Stimulated activated CD8-positive, alpha-beta memory T cell treated with anti-CD3 and anti-CD28 coated beads, Interleukin-12 subunit alpha, Interleukin-12 subunit beta, amount 100 ng/mL, for 24 hours (primary cell): ENCODE measurements around the gene PACRG.

Source experiments
- DNase-seq: peaks from one replicate; pipeline ENCODE4 v3.0.0-alpha.2; 2020; ENCODE audit errors: extremely low read depth

Gene PACRG

DNA sequence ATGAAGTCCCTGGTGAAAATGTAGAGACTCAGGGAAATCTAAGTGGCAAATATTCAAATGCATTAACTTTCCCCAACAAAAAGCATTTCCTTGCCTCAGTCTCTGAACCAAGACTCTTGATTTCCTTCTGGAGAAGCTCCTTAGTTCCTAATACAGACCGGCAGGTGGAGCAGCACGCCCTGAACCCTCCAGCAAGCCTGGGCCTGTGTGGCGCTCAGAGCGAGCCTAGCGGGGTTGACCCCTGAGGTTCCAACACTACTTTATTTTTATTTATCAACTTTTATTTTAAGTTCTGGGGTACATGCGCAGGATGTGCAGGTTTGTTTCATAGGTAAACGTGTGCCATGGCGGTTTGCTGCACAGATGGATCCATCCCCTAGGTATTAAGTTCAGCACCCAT is 50.8 kb downstream of the PACRG start:
- no peak for DNase-seq

GRCh38 chr6:162785632-162786242 is 58.0 kb downstream of the PACRG start:
- DNase-seq: no peak

DNA sequence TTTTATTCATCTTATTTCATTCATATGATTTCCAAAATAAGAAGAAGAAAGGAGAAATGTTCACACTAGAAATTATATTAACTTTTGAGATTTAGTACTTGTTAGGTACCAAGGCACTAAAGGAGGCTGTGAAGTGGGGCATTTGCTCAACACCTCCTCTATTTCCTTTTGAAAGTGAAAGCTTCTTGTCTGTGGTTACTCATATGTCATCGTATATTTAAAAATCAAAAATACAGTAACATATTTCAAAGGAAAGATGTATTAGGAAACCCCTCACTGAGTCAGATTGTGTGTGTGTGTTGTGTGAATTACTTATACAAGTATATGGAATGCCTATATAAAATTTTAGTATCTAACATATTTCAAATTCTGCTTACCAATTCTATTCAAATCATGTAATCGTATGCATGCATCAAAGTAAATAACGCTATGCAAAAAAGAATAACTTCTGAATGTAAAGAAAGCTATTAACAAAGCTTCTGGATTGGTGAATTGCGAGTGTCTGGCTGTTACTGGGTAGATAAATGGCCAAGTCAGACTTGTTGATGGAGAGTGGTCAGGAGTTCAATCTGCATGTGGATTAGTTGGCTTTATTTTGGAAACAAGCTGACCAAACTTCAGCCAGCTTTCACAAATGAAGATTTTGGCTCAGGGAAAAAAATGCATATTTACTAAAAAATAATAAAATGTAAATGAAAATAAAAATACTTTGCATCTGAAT is 70.9 kb downstream of the PACRG start:
- DNase-seq: no peak

GRCh38 chr6:162814426-162814973 is 86.7 kb downstream of the PACRG start:
- DNase-seq: no peak

DNA sequence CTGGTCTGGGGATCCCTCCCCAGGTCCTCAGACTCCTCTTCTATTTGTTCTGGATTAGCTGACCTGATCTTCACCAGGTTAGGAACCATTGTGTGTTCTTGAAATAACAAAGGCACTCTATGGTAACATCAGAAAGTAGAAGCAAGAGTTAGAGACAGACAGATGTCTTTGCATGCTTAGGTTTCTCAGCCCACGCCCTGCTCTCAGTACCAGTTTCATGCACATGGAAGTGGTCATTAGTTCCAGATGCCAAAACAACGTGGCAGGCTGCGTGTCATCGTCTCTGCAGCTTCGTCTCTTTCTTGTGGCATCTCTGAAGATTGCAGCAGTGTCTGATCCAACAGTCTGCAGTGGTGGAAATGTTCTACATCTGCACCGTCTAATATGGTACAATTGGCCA is 89.4 kb downstream of the PACRG start:
- DNase-seq: no peak

DNA sequence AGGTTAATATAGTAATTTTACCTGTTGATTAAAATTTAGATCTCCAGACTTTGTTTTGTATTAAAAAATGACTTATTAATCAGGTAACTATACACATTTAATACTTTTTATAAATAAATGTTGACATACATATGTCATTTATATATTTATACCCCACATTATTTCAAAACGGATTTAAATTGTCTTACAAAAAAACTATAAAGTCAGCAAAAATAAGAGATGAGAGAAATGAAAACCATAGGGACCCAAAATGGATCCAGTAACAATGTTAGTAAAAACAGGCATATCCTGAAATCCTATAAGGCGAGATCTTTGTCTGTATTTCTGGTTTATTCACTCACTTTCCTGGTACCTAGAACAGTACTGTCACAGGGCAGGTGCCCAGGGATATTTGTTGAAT is 91.5 kb downstream of the PACRG start:
- DNase-seq: no peak

- no peak for DNase-seq
These were observed 93.3 kb downstream of the PACRG start for GRCh38 chr6:162821102-162821501.

DNA sequence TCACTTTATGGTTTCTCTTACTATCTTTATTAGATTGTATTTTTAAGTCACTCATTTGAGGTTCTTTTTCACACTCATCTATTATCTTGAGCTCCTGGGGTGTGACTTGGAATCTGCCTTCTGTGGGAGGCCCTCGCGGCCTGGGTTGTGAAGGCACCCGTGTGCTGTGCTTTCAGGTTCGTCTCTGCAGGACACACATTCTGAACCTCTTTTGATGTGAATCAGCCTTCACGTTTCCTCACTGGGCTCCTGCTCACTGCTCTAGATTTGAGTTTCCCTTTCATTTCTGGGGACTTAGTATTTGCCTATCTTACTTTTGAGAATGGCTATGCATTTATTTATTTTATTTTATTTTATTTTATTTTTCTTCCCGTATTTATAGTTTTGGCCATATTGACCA is 97.8 kb downstream of the PACRG start:
- no peak for DNase-seq

DNA sequence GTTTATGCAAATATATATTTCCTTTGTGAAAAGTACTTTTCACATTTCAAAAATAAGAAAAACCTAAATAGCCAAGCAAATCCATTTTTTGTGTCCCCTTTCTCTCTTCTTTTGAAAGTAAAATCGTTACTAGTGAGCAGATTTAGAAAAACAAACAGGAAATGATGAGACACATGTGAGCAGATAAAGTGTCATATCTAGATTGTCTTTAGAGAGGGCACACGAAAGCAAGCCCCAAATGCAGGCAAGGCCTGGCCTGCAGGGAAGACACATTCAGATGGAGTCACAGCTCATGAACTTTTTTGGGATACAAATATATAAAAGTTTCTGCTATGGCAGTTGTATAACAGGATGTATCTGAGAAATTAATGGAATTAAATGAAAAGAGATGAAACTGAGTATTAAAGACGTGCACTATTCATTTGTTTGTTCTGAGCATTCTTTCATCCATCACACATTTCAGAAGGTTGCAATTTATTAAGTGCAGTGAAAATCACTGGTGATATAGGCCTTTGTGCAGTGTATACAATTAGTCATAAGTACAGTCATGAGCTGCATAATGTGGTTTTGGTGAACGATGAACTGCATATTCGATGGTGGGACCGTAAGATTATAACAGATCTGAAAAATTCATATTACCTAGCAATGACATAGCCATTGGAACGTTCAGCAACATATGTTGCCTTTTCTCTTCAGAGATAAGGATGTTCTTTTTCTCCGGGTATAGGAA is 101.4 kb downstream of the PACRG start:
- no peak for DNase-seq

DNA sequence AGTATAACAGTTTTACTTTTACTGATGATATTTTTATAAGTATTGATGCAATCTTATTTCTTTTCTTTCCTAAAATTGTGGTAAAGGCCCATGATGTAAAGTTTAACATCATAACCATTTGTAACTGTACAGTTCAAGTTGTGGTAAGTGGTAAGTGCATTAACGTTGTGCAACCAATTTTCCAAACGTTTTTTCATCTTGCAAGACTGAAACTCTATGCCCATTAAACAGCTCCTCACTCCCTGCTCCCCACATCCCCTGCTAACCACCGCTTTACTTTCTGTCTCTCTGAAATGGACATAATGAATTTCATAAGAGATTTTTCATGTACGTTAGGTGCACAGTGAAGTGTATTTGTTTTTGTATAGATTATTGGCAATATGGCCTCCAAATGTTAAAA is 106.0 kb downstream of the PACRG start:
- no peak for DNase-seq

GRCh38 chr6:162845972-162846371 is 118.2 kb downstream of the PACRG start:
- DNase-seq: no peak

- no peak for DNase-seq
These were observed 118.9 kb downstream of the PACRG start for GRCh38 chr6:162846723-162847122.

GRCh38 chr6:162849269-162849668 is 121.5 kb downstream of the PACRG start:
- no peak for DNase-seq

- no peak for DNase-seq
These were observed 124.4 kb downstream of the PACRG start for GRCh38 chr6:162852192-162852591.

- no peak for DNase-seq
These were observed 125.2 kb downstream of the PACRG start for GRCh38 chr6:162852840-162853577.

DNA sequence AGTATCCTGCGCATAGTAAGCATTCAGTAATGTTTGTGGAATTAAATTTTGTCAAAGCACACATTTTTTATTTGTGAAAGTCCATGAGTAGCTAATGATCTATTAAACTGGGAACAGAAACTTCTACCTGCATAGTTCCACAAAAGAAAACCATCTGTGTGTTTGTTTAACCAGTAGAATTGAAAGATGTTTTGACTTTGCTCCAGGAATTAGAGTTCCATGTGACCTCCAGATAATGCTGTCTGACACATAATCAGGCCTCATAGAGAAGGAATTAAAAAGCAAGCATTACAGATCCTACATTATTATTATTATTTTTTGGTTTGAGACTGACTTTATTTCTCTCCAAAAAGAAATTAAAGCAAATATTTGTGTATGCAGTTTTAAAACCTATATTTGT is 126.5 kb downstream of the PACRG start:
- no peak for DNase-seq

DNA sequence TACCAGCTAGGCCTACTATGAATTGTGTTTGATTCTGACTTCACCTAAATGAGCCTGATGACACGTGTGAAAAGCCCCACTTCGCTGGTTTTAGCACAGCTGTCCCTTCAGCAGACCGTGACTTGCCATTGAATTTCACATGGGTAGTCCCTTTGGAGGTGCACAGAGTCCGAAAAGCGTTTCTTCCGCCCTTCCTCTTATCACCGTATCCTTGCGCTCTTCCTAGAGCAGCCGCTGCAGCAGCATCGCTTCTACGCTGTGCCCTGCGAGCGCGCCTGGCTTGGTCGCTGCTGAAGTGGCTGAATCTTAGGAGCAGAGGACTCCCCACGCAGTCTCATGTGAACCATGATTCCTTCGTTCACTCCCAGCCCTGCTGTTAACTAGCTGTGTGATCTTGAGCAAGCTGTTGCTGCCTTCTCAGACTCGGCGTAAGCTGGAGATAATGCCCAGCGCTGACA is 127.0 kb downstream of the PACRG start:
- DNase-seq: no peak

GRCh38 chr6:162856885-162857284 is 129.1 kb downstream of the PACRG start:
- no peak for DNase-seq

DNA sequence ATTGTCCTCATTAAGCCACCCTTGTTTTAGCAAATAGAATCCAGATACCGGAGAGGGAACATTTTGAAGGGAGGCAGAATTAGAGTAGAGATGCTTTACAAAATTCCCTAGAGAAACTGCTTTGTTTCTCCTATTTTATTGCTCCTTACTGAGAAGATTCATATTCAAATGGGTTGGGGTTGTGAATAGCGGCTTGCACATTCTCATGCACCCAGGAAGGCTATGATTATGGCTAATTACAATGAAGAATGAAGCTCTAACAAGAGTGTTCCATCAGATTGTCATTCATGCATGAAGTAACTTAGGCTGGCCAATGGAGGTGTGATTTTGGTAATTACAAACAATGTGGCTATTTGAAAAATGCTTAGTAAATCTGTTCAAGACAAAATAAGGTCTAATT is 129.6 kb downstream of the PACRG start:
- no peak for DNase-seq

- DNase-seq: no peak
These were observed 134.7 kb downstream of the PACRG start for GRCh38 chr6:162862462-162862861.

- no peak for DNase-seq
These were observed 135.2 kb downstream of the PACRG start for GRCh38 chr6:162862941-162863340.

GRCh38 chr6:162863821-162864220 is 136.0 kb downstream of the PACRG start:
- no peak for DNase-seq
